WTC11 (cell line): ENCODE results near the gene VPS25. TPM values are rescaled to one million over a fixed set of nuclear protein-coding genes. Genes with fewer than 3 reads are reported as not detected.

Source experiments
- ATAC-seq: fragments of 200-7000 bp; cut with Tn5 transposase; 2 replicates; pipeline ENCODE4 v1.10.0; 2021; ENCODE audit warnings: mild to moderate bottlenecking, moderate library complexity
- CTCF ChIA-PET: fragments of 300-600 bp; sonication (Branson Sonifier 250); formaldehyde crosslinking; loops from one replicate; lab custom pipeline; 2021; ENCODE audit warnings: antibody characterized with exemption; lab: Charles Lee
- POLR2A ChIA-PET: fragments of 350-600 bp; sonication (Branson Sonifier 250); formaldehyde crosslinking; loops from one replicate; lab custom pipeline; 2021; ENCODE audit warnings: antibody characterized with exemption; lab: Charles Lee
- DNase-seq: peaks from one replicate; pipeline ENCODE4 v3.0.0; 2021; ENCODE audit warnings: low spot score
- H3K27ac Mint-ChIP-seq: 2 replicates; pipeline ENCODE4 v1.8.0; 2021; ENCODE audit warnings: mixed read lengths
- H3K27me3 Mint-ChIP-seq: 2 replicates; pipeline ENCODE4 v1.8.0; 2021; ENCODE audit warnings: low read depth, mild to moderate bottlenecking, moderate library complexity, mixed read lengths
- H3K36me3 Mint-ChIP-seq: 2 replicates; pipeline ENCODE4 v1.8.0; 2021; ENCODE audit warnings: mixed read lengths
- H3K4me1 Mint-ChIP-seq: 2 replicates; pipeline ENCODE4 v1.8.0; 2022; ENCODE audit warnings: mixed read lengths
- H3K4me3 Mint-ChIP-seq: 2 replicates; pipeline ENCODE4 v1.8.0; 2021; ENCODE audit warnings: mild to moderate bottlenecking, moderate library complexity, mixed read lengths
- H3K9me3 Mint-ChIP-seq: 2 replicates; pipeline ENCODE4 v1.8.0; 2021; ENCODE audit warnings: mixed read lengths
- CREB1 ChIP-seq: sonication (generic); formaldehyde crosslinking; IDR thresholded peaks from 2 replicates; pipeline ENCODE4 v1.8.0; 2023; ENCODE audit warnings: mild to moderate bottlenecking, missing genetic modification reagents
- EMX1 ChIP-seq: fragments of 250-450 bp; sonication (Bioruptor Pico); IDR thresholded peaks from 2 replicates; pipeline ENCODE4 v1.8.0; 2021; ENCODE audit warnings: mild to moderate bottlenecking
- IRF2 ChIP-seq: sonication (generic); formaldehyde crosslinking; IDR thresholded peaks from 2 replicates; pipeline ENCODE4 v1.8.0; 2022; ENCODE audit warnings: low read depth, missing genetic modification reagents, borderline replicate concordance
- JUN ChIP-seq: sonication (generic); formaldehyde crosslinking; IDR thresholded peaks from 2 replicates; pipeline ENCODE4 v1.8.0; 2023; ENCODE audit warnings: mild to moderate bottlenecking, missing genetic modification reagents
- NR1H2 ChIP-seq: sonication (generic); formaldehyde crosslinking; IDR thresholded peaks from 2 replicates; pipeline ENCODE4 v1.9.0; 2021; ENCODE audit warnings: mild to moderate bottlenecking, moderate library complexity, missing genetic modification reagents
- OVOL2 ChIP-seq: fragments of 250-450 bp; sonication (Bioruptor Pico); IDR thresholded peaks from 2 replicates; pipeline ENCODE4 v1.9.0; 2021; ENCODE audit warnings: mild to moderate bottlenecking, borderline replicate concordance
- RELA ChIP-seq: sonication (generic); formaldehyde crosslinking; IDR thresholded peaks from 2 replicates; pipeline ENCODE4 v1.8.1; 2022; ENCODE audit warnings: missing genetic modification reagents, mild to moderate bottlenecking, borderline replicate concordance
- SOX15 ChIP-seq: fragments of 250-450 bp; sonication (Bioruptor Pico); IDR thresholded peaks from 2 replicates; pipeline ENCODE4 v1.9.0; 2021; ENCODE audit warnings: mild to moderate bottlenecking
- TCF7 ChIP-seq: sonication (generic); formaldehyde crosslinking; IDR thresholded peaks from 2 replicates; pipeline ENCODE4 v1.8.0; 2022; ENCODE audit warnings: mild to moderate bottlenecking, low read depth, missing genetic modification reagents, moderate library complexity
- ZNF138 ChIP-seq: sonication (generic); formaldehyde crosslinking; conservative IDR thresholded peaks from 2 replicates; pipeline ENCODE4 v1.8.1; 2022; ENCODE audit warnings: mild to moderate bottlenecking, moderate library complexity, missing genetic modification reagents
- ZNF219 ChIP-seq: sonication (generic); formaldehyde crosslinking; IDR thresholded peaks from 2 replicates; pipeline ENCODE4 v1.8.0; 2023; ENCODE audit warnings: missing genetic modification reagents, mild to moderate bottlenecking, borderline replicate concordance
- ZNF423 ChIP-seq: fragments of 250-450 bp; sonication (Bioruptor Pico); IDR thresholded peaks from 2 replicates; pipeline ENCODE4 v2.1.2; 2022; ENCODE audit warnings: mild to moderate bottlenecking, moderate library complexity
- total RNA-seq: library from RNA; stranded (reverse); gene quantifications from 3 replicates; pipeline ENCODE4 v1.2.3, GENCODE V29; 2021
- TF ChIP-seq, protein P1 (sequence below): sonication (generic); formaldehyde crosslinking; IDR thresholded peaks from 2 replicates; pipeline ENCODE4 v1.8.1; 2022; ENCODE audit warnings: low read depth, missing genetic modification reagents, borderline replicate concordance
- TF ChIP-seq, protein P2 (sequence below): sonication (generic); formaldehyde crosslinking; conservative IDR thresholded peaks from 2 replicates; pipeline ENCODE4 v1.8.1; 2023; ENCODE audit warnings: mild to moderate bottlenecking, low read depth, missing genetic modification reagents, moderate library complexity
- TF ChIP-seq, protein P3 (sequence below): sonication (generic); formaldehyde crosslinking; IDR thresholded peaks from 2 replicates; pipeline ENCODE4 v1.8.0; 2022; ENCODE audit warnings: mild to moderate bottlenecking, missing genetic modification reagents
- TF ChIP-seq, protein P4 (sequence below): sonication (generic); formaldehyde crosslinking; IDR thresholded peaks from 2 replicates; pipeline ENCODE4 v1.8.0; 2023; ENCODE audit warnings: mild to moderate bottlenecking, missing genetic modification reagents
- TF ChIP-seq, protein P5 (sequence below): sonication (generic); formaldehyde crosslinking; IDR thresholded peaks from 2 replicates; pipeline ENCODE4 v1.8.1; 2022; ENCODE audit warnings: low read depth, mild to moderate bottlenecking, moderate library complexity, missing genetic modification reagents, borderline replicate concordance
- TF ChIP-seq, protein P6 (sequence below): sonication (generic); formaldehyde crosslinking; IDR thresholded peaks from 2 replicates; pipeline ENCODE4 v1.8.0; 2022; ENCODE audit warnings: missing genetic modification reagents

The VPS25 gene
- total RNA-seq, 1 experiment from 2014 or later = 98.6 TPM

DNA sequence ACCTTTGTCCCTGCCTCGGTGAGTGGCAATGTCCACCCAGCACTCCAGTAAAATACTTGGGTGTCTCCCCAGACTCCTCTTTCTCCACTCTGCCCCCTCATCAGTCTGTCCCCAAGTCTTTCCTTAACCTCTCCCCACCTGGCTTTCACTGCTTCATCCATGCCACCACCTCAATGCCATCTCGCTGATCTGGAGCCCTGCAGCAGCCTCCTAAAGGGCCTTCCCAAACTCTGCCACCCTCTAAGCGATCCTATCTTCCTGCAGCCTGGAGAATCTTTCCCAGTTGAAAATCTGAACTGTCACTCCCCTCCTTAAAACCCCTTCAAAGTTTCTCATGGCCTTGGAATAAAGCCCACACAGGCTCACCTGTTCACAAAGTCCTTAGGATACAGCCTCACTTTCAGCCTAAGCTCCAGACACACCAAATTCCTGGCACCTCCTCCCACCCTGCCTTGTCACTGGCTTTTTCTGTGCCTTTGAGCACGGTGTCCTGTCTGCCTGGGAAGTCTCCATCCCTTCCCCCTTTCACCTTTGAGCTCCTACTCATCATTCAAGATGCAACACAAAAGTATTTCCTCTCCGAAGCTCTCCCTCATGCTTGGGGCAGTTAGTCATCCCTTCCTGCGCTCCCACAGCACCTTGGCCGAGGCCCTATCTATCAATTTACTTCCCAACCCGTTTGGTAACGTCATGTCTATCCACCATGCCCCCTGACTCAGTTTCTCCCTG is 10.0 kb downstream of the VPS25 start:
- peaks cover 58% of the 10 kb centered on the region for H3K27me3 Mint-ChIP-seq
- no peak overlapping the region for H3K27ac Mint-ChIP-seq
- ChIA-PET CTCF (interaction anchor here (2.0 to 4.5 kb wide), 2 partner anchors 20 to 41 kb away, joined by 6 to 39 read pairs; partner anchors contain the start of gene BECN1), POLR2A (no interaction called here)
- peaks cover 20% of the 10 kb centered on the region for H3K4me1 Mint-ChIP-seq
- no peak overlapping the region for H3K4me3 Mint-ChIP-seq
- DNase-seq (no peak), ATAC-seq (no peak)
- H3K36me3 Mint-ChIP-seq = peaks cover 4% of the 10 kb centered on the region; the same call in 1 of the 2 replicates
- H3K9me3 Mint-ChIP-seq = no peaks in the 10 kb centered on the region
- TF ChIP-seq, protein P1, sequence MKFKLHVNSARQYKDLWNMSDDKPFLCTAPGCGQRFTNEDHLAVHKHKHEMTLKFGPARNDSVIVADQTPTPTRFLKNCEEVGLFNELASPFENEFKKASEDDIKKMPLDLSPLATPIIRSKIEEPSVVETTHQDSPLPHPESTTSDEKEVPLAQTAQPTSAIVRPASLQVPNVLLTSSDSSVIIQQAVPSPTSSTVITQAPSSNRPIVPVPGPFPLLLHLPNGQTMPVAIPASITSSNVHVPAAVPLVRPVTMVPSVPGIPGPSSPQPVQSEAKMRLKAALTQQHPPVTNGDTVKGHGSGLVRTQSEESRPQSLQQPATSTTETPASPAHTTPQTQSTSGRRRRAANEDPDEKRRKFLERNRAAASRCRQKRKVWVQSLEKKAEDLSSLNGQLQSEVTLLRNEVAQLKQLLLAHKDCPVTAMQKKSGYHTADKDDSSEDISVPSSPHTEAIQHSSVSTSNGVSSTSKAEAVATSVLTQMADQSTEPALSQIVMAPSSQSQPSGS (CRISPR knock-in tag) = no peak
- TF ChIP-seq ZNF423 (CRISPR knock-in tag) (no peak), SOX15 (CRISPR knock-in tag) (no peak), RELA (CRISPR knock-in tag) (no peak), OVOL2 (CRISPR knock-in tag) (no peak), TCF7 (CRISPR knock-in tag) (no peak), CREB1 (CRISPR knock-in tag) (no peak), NR1H2 (CRISPR knock-in tag) (no peak), ZNF138 (CRISPR knock-in tag) (no peak), IRF2 (CRISPR knock-in tag) (no peak), ZNF219 (CRISPR knock-in tag) (no peak), EMX1 (CRISPR knock-in tag) (no peak), JUN (CRISPR knock-in tag) (no peak)
- TF ChIP-seq, protein P2, sequence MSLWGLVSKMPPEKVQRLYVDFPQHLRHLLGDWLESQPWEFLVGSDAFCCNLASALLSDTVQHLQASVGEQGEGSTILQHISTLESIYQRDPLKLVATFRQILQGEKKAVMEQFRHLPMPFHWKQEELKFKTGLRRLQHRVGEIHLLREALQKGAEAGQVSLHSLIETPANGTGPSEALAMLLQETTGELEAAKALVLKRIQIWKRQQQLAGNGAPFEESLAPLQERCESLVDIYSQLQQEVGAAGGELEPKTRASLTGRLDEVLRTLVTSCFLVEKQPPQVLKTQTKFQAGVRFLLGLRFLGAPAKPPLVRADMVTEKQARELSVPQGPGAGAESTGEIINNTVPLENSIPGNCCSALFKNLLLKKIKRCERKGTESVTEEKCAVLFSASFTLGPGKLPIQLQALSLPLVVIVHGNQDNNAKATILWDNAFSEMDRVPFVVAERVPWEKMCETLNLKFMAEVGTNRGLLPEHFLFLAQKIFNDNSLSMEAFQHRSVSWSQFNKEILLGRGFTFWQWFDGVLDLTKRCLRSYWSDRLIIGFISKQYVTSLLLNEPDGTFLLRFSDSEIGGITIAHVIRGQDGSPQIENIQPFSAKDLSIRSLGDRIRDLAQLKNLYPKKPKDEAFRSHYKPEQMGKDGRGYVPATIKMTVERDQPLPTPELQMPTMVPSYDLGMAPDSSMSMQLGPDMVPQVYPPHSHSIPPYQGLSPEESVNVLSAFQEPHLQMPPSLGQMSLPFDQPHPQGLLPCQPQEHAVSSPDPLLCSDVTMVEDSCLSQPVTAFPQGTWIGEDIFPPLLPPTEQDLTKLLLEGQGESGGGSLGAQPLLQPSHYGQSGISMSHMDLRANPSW = no peak
- TF ChIP-seq, protein P3, sequence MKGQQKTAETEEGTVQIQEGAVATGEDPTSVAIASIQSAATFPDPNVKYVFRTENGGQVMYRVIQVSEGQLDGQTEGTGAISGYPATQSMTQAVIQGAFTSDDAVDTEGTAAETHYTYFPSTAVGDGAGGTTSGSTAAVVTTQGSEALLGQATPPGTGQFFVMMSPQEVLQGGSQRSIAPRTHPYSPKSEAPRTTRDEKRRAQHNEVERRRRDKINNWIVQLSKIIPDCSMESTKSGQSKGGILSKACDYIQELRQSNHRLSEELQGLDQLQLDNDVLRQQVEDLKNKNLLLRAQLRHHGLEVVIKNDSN (CRISPR knock-in tag) = no peak
- TF ChIP-seq, protein P4, sequence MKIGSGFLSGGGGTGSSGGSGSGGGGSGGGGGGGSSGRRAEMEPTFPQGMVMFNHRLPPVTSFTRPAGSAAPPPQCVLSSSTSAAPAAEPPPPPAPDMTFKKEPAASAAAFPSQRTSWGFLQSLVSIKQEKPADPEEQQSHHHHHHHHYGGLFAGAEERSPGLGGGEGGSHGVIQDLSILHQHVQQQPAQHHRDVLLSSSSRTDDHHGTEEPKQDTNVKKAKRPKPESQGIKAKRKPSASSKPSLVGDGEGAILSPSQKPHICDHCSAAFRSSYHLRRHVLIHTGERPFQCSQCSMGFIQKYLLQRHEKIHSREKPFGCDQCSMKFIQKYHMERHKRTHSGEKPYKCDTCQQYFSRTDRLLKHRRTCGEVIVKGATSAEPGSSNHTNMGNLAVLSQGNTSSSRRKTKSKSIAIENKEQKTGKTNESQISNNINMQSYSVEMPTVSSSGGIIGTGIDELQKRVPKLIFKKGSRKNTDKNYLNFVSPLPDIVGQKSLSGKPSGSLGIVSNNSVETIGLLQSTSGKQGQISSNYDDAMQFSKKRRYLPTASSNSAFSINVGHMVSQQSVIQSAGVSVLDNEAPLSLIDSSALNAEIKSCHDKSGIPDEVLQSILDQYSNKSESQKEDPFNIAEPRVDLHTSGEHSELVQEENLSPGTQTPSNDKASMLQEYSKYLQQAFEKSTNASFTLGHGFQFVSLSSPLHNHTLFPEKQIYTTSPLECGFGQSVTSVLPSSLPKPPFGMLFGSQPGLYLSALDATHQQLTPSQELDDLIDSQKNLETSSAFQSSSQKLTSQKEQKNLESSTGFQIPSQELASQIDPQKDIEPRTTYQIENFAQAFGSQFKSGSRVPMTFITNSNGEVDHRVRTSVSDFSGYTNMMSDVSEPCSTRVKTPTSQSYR (CRISPR knock-in tag) = no peak
- TF ChIP-seq, protein P5, sequence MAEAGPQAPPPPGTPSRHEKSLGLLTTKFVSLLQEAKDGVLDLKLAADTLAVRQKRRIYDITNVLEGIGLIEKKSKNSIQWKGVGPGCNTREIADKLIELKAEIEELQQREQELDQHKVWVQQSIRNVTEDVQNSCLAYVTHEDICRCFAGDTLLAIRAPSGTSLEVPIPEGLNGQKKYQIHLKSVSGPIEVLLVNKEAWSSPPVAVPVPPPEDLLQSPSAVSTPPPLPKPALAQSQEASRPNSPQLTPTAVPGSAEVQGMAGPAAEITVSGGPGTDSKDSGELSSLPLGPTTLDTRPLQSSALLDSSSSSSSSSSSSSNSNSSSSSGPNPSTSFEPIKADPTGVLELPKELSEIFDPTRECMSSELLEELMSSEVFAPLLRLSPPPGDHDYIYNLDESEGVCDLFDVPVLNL (CRISPR knock-in tag) = no peak
- TF ChIP-seq, protein P6, sequence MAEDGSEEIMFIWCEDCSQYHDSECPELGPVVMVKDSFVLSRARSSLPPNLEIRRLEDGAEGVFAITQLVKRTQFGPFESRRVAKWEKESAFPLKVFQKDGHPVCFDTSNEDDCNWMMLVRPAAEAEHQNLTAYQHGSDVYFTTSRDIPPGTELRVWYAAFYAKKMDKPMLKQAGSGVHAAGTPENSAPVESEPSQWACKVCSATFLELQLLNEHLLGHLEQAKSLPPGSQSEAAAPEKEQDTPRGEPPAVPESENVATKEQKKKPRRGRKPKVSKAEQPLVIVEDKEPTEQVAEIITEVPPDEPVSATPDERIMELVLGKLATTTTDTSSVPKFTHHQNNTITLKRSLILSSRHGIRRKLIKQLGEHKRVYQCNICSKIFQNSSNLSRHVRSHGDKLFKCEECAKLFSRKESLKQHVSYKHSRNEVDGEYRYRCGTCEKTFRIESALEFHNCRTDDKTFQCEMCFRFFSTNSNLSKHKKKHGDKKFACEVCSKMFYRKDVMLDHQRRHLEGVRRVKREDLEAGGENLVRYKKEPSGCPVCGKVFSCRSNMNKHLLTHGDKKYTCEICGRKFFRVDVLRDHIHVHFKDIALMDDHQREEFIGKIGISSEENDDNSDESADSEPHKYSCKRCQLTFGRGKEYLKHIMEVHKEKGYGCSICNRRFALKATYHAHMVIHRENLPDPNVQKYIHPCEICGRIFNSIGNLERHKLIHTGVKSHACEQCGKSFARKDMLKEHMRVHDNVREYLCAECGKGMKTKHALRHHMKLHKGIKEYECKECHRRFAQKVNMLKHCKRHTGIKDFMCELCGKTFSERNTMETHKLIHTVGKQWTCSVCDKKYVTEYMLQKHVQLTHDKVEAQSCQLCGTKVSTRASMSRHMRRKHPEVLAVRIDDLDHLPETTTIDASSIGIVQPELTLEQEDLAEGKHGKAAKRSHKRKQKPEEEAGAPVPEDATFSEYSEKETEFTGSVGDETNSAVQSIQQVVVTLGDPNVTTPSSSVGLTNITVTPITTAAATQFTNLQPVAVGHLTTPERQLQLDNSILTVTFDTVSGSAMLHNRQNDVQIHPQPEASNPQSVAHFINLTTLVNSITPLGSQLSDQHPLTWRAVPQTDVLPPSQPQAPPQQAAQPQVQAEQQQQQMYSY (CRISPR knock-in tag) = no peak
- TF ChIP-seq, all 79 proteins: peak for 0
